GM21390 (cell line): ENCODE measurements around the gene SPRR2B.
"Not testable (repeated sequence)": the region's sequence is repeated elsewhere in the genome, so short reads cannot be mapped to it uniquely, and the experiment has no call there.

Source experiments
- ATAC-seq: cut with Tn5 transposase; IDR thresholded peaks from one replicate; pipeline ENCODE4 v1.9.1; 2021; ENCODE audit not compliant: unreplicated experiment

Gene SPRR2B

DNA sequence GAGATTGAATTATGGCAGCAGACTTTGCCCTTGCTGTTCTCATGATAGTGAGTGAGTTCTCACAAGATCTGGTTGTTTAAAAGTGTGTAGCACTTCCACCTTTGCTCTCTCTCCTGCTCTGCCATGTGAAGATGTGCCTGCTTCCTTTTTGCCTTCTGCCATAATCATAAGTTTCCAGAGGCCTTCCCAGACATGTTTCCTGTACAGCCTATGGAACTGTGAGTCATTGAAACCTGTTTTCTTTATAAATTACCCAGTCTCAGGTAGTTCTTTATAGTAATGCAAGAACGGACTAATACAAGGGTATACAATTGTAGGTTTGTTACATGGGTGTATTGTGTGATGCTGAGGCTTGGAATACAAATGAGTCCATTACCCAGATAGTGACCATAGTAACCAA lies 36.2 kb downstream of the SPRR2B start:
- no peak for ATAC-seq

DNA sequence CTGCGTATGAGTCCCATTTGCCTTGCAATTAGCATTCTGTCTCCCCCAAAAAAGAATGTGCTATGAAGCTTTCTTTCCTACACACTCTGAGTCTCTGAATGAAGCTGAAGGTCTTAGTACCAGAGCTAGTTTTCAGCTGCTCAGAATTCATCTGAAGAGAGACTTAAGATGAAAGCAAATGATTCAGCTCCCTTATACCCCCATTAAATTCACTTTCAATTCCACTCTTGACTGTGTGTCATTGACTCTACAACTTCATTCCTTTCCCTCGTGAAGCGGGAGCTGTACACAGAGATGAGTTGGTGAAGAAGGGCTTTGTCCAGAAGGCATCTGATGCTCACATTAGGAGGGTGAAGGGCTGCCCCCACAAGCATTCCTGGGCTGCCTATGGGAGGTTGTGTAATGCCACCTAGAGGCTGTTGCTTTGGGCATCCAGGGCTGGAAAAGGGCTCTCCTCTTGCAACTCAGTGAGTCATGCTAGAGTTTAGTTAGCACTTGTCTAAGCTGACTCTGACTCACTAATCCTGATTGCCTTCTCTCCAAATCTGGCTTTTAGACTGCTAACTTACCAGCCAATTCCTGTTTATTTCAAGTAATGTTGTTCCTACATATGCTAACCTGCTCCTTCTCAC lies 38.6 kb downstream of the SPRR2B start:
- ATAC-seq: no peak

DNA sequence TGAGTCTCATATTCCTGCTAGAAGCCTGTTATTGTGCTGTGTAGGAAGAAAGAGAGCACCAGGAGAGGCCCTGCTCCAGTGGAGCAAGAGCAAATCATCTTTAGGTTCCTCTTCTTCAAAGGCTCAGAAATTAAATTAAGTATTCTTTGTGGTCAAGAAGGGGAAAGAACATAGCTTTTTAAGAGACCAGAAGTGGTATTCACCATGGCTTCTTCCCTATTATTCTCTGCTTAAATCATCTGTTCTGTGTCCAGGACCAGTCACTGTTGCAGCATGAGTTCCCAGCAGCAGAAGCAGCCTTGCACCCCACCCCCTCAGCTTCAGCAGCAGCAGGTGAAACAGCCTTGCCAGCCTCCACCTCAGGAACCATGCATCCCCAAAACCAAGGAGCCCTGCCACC lies 39.3 kb downstream of the SPRR2B start:
- ATAC-seq: no peak

DNA sequence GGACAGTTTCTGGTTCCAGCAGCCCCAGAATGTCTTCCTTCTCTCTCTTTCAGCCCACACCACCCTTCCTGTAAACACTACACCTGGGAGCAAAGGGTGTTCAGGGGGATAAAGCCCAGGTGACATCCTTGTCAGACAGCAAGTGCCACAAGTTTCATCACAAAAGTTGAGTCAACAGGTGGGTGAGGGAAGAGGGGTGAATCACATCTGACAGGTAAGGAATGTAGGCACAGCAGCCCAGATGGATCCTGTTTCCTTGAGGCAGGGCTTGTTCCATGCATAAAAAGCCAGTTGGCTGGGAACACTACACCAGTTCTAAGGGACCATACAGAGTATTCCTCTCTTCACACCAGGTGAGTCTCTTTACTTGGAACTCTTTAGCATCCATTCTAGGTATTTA lies 40.5 kb downstream of the SPRR2B start, which contains the start of gene SPRR1B:
Gene SPRR1B, plus strand, starts transcription at position 309 of the 400 bp plus-strand sequence. CDS start 1,143 bp downstream, outside the sequence.
- ATAC-seq: no peak

DNA sequence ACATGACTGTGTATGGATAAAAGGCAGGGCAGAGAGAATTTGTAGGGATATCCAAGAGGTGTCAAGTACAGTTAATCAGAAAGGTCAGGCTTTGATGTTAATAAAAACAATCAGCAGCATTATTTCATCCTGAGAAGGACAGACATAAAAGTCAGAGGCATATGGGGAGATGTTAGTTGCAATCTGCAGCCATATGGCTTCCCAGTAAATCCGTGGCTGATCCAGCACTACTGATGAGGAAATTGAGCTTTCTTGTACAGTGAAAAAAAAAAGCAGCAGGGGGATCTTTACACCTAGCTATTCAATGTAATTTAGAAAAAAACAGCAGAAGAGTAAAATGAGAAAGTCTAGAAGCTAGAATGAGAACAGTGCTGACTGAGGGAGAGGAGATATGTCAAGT lies 42.6 kb downstream of the SPRR2B start:
- no peak for ATAC-seq

DNA sequence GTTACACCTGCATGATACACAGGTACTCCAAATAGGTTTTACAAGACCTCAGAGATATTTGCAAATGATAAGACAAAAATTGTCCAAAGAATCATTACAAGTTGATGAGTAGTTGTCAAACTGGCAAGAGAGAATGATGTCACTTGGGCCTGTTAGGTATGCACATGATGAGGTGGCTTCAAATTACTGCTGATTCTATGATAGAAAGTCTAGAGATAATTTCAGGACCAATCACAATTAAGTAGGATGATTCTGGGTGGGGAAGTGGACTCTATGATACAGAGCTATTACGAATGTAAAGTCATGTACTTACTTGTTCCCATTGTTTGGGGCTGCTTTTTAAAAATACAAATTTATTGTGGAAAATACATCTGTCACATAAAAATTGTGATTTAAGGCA lies 45.6 kb downstream of the SPRR2B start:
- ATAC-seq: no peak

DNA sequence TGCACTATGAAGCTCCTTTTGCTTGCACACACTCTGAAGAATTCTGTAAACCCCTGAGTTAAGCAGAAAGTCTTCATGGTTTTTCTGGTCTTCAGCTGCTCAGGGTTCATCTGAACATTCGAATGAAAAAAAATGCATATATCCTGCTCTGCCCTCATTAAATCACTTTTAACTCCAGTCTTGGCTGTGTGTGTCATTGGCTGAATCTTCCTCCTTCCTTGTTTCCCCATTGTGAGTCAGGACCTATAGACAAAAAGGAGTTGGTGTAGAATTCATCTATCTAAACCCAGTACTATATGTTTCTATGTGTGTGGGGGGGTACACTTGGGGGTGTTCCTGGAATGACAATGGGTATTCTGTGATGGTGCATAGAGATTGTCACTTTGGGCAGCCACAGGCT lies 47.0 kb downstream of the SPRR2B start:
- no peak for ATAC-seq

DNA sequence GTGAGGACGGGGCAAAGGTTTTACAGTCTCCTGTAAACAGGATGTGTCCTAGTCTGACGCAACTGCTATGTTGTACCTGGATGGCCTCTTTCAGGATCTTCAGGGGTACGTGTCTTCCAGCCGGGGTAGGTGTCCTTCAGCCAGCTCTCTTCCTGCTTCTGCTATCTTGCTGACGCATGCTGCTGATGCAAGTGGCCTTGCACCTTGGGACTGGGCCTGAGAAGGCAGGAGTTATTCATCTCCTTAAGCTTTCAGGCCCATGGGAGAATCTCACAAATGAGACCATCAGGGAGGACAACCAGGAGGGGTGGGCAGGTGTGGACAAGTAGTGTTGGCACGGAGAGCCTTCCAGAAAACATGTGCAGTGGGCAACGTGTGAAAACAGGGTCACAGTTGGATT lies 48.3 kb downstream of the SPRR2B start:
- ATAC-seq: no peak

DNA sequence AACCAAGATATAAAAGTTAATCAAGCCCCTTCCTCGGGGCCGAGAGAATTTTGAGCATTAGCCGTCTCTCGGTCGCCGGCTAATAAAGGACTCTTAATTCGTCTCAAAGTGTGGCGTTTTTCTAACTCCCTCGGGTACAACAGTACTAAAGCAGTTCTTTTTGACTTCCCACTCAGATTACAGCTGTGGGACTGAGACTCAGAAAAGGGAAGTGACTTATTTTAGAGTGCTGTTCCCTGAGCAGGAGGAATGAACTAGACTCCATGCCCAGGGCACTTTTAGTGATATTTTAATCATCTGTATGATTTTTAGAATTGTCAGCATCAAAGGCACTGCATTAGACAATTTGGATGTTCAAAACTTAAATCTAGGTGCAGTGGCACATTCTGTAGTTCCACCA lies 49.1 kb downstream of the SPRR2B start:
- ATAC-seq: not testable (repeated sequence)

DNA sequence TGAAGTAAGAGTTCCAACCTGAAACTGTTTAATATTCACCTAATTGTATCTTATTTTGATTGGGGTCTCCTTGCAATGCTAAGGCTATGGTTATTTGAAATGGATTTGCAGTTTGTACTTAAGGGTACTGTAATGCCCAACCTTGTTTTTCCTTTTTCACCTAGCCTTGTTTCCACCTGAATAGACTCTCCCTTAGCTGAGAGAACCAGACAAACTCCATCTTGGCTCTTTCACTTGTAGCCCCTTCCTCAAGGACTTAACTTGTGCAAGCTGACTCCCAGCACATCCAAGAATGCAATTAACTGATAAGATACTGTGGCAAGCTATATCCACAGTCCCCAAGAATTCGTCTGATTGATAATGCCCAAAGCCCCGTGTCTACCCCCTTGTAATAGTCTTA lies 49.6 kb downstream of the SPRR2B start:
- ATAC-seq: not testable (repeated sequence)
